OCI-LY1 (cell line): ENCODE measurements around the gene PITPNM1.

Experiments
- CTCF ChIP-seq: fragments of 200-600 bp; sonication (generic), shearing (Covaris generic); IDR thresholded peaks from 2 replicates; pipeline ENCODE4 v1.5.1; 2017; ENCODE audit warnings: mild to moderate bottlenecking, antibody characterized with exemption, low read length, moderate library complexity, mixed read lengths
- EZH2 ChIP-seq: fragments of 200-600 bp; sonication (generic), shearing (Covaris generic); IDR thresholded peaks from 2 replicates; pipeline ENCODE4 v1.8.0; 2017; ENCODE audit warnings: borderline replicate concordance, mixed run types, mild to moderate bottlenecking, antibody characterized with exemption, low read length, moderate library complexity, mixed read lengths

- TF ChIP-seq CTCF, result no peak
- no peak for TF ChIP-seq EZH2
Measured at GRCh38 chr11:67452141-67452952, 52.8 kb downstream of the PITPNM1 start, which contains the start of gene GPR152.
